GM19035 (cell line): ENCODE data around the gene SEC16A.
A peak's percentile ranks its signal among the peaks of the same experiment; 100 is the strongest.

Experiments used
- ATAC-seq: cut with Tn5 transposase; IDR thresholded peaks from one replicate; pipeline ENCODE4 v1.9.1; 2021; ENCODE audit not compliant: unreplicated experiment

The SEC16A gene

GRCh38 chr9:136486131-136486530, 3.3 kb upstream of the SEC16A start:
- no peak for ATAC-seq

DNA sequence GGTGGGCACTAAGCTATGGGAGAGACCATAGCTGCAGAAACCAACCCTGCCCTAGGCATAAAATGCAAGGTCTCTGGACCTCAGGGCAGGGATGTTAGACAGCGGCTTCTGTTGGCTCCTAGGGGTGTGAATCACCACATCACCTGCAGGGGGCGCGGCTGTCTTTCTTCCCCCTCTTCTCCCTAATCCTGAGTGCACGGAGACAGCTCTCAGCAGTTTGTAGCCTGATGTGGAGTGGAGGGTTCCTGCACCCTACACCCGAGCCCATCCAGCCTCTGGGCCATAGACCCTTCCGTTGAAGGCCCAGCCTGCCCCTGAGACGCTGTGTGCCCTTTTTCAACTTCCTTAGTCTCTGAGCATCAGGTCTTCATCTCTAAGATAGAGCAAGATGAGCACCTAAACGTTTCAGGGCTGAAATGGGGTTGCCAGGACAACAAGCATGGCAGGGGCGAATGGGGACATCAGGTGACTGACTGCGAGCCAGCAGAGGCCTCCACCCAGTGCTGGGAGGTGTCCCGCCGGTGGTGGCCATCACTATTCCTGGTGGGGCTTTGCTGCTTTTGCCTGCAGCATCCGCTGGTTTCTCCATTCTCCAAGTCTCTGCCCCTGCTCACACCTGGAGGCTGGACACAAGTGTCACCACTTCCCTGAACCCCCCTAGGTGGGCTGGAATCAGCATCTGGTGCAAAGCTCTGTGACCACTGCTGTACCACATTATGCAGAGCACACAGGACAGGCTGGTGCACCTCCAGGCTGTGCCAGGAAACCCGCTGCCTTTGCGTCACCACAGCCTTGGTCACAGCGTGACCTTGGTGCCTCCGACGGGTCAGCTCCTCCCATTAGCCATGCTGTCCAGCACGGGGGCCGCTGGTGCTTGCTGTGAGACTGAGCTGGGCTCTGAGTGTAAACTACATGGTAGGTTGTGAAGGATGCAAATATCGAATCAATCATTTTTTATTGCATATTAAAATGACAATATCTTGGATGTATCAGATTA, 2.5 kb upstream of the SEC16A start:
- ATAC-seq, result no peak

DNA sequence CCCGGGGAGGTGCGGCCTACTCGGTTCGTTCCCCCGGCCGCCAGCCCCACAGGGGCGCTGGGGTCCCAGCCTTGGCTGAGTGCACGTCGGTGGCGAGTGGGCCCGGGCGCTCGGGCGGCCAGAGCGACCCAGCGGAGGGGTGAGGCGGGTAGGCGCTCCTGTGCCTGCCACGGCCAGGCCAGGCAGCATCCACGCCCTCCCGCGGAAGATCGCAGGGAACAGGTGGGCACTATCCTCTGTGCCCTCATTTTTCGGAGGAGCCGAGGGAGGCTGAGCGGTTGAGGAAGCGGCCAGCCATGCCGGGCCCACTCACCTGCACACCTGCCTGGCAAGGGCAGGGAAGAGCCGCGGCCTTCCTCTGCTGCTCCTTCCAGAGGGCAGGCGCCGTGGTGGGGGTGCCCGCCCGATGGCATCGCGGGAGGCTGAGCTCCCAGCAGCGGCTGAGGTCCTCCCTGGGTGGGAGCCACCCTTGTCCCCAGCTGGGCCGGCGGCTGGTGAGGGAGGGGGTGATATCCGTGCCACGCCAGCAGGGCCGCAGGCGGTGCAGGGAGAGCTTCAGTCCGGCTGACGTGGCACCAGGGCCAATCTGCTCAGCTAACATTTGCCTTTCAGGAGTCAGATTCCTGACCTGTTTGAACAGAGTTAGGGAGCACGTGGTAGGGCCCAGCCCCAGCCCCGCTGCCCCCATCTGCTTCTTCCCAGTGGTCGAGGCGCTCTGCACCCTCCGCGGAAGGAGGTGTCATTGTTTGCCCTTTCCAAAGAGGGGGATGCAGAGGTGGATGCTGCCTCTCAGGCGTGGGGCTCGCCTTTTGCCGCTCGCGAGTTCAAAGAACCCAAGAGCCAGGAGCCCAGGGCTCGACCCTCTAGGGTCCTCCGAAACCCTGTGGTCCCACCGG, 1.6 kb upstream of the SEC16A start:
- no peak for ATAC-seq

DNA sequence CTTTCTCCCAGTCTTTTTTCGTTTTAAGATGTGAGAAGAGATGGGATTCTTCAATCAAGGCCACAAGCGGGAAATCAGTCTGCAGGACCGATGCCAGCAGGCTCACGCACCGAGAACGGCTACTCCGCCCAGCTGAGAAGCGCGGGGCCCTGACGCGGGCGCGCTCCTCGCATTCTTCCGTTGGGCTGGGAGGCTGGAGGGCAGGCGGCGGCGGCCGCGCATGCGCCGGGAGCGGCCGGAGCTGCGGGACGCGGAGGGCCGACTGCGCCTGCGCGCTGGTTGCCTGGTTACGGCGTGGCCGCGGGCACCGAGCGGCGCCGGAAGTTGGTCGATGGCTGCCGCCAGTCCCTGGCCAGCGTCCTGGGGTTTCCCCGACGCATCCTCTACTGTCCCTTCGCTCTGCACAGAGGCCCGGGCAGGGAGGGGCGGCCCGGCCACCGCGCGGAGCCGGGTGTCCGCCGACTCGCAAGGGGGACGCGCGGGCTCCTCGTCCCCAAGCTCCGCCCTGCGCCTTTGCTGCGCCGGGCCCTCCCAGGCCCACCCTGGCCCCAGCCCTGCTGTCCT, 831 bp upstream of the SEC16A start:
- ATAC-seq, result peak; percentile 72

GRCh38 chr9:136482046-136482792, 621 bp downstream of the SEC16A start:
- ATAC-seq, result no peak

DNA sequence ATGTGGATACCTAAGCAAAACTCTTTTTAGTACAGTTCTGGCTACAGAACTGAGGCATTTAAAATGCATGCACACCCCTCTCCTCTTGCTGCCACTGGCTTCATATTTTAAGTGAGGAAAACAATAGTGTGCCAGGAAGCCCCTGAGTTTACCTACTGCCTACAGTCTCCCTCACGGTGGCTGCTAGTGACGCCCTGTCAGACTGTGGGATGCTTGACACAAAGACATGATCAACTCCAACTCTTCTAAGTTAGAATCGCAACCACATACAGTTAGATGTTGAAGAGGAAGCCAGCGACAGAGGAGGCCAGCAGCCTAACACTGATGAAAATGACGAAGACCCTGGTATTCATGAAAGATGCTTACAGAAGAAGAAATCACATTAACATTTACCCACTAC, 1.3 kb downstream of the SEC16A start:
- no peak for ATAC-seq

- no peak for ATAC-seq
Observed at GRCh38 chr9:136476369-136477150, 6.3 kb downstream of the SEC16A start.

DNA sequence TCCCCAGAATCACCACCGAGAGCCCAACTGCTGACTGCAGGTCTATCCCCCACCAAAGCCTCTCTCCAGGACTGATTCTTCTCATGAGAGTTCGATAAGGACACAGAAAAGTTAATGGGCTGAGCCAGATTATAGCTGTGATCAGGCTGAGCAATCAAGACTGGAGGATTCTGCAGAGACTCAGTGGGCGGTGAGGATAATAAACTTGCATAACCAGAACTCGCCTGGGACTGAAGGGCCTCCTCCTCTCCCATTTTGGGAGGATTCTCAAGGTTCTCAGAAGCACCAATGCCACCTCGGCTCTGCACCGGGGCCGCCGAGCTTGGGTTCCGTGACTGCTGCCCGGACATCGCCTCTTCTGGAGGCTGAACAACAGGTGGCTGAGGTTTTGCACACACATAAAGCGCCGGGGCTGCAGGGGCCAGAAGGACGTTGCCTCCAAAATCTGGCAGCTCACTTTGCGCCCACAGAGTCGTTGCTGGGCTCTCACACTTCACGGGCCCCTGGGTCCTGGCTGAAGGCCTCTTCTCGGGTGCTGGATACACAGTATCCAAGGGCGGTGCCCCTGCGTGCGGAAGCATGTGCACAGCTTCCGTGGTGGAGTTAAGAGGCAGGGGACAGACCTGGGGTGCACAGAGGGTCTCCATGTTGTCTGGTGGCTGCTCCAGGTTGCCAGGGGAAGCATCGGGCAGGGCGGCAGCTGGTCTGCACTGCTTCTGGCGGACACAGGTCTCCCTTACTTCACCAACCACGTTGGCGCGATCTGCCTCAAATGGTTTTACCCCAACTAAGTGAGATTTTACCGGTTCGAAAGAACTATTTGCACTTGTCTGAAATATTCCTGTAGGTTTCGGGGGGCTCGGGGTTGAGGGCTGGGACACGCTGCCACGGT, 7.6 kb downstream of the SEC16A start:
- no peak for ATAC-seq

DNA sequence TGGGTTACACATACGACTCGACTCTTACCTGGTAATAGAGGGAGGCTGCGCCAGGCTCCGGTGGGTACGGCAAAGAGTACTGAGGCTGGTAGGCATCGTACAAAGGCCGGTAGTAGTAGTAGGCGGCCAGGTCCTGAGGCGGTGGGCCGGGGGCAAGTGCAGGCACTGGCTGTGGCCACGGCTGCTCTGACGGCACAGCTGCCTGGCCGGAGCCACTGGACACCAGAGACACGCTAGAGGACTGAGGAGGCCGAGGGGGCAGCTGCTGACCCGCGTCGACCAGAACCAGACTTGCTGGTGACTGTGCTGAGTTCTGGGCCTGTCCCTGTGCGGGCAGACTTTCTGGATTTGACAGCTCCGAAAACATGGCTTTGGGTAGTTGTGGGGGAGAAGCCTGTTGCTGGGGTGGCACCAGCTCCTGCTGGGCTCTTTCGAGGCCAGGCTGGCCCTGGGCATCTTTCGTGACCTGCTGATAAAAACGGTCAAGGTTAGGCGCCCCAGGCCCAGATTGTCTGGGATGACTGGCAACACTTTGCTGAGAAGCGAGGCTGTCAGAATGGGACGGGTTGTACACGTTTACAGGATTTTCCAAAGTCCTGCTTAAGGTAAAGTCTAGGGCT, 8.7 kb downstream of the SEC16A start:
- no peak for ATAC-seq

GRCh38 chr9:136473354-136473721, 9.5 kb downstream of the SEC16A start:
- no peak for ATAC-seq

- no peak for ATAC-seq
Observed at GRCh38 chr9:136472640-136473353, 10.0 kb downstream of the SEC16A start.

GRCh38 chr9:136471802-136472487, 10.9 kb downstream of the SEC16A start:
- no peak for ATAC-seq

DNA sequence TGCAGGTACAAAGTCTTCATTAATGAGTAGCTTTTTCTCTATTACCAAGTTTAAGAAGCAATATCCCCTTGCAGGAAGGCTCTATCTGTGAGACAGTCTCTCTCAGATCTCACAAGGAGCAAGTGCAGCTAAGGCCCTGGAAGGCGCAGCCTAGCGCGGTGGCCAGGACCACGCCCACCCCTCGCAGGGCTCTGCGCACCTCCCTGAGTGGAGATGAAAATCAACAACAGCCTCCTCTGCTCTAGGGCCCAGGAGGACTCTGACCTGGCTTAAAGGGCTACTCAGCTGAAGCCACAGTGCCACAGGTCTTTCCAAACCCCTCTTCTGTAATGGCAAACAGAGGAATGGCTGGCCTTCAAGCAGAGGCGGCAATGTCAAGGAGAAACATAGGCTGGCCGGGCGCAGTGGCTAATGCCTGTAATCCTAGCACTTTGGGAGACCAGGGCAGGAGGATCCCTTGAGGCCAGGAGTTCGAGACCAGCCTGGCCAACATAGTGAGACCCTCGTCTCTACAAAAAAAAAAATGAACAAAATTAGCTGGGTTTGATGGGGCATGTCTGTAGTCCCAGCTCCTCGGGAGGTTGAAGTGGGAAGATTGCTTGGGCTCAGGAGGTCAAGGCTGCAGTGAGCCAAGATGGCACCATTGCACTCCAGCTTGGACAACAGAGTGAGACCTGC, 11.9 kb downstream of the SEC16A start:
- no peak for ATAC-seq

- ATAC-seq, result no peak
Observed at GRCh38 chr9:136470356-136470755, 12.5 kb downstream of the SEC16A start.

GRCh38 chr9:136467766-136468165, 15.1 kb downstream of the SEC16A start:
- no peak for ATAC-seq

DNA sequence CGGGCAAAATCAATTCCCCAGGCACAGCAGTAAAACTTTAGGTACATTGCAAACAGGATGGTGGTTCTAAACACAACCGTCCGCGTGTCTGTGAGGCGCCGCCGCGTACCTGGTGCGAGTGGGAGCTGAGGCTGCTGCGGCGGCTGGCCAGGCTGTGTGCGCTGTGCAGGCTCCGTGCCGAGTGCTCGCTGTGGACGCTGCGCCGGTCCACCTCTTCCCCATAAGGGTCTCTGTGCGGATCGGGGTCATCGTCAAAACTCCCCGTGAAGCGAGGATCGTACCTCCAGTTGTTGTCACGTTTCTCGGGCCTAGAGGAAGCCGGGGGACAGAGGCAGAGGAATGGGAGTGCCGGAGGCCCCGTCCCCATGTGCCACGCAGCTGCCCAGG, 16.7 kb downstream of the SEC16A start:
- ATAC-seq, result no peak
